CD14-positive monocyte (primary cell): ENCODE measurements around the gene CSTB. TPM values are rescaled to one million over a fixed set of nuclear protein-coding genes. Genes with fewer than 3 reads are reported as not detected.
A peak's percentile ranks its signal among the peaks of the same experiment; 100 is the strongest.

ENCODE experiments used
- DNase-seq, 3 donors: peaks; one replicate each; pipeline ENCODE4 v3.0.0-alpha.2; 2011 to 2022
- H2AFZ ChIP-seq: 2 replicates; pipeline ENCODE4 v1.6.0; 2012; ENCODE audit warnings: mild to moderate bottlenecking, low read depth, low read length, inconsistent platforms; ENCODE audit not compliant: insufficient read depth, poor library complexity, severe bottlenecking
- H3K27ac ChIP-seq, 2 donors: 1 replicate in 1 of 2; 2 replicates in 1 of 2; pipeline ENCODE4 v1.5.1; 2012 to 2013; ENCODE audit warnings: low read length in 2 of 2, control low read depth in 1 of 2, inconsistent platforms in 1 of 2, low read depth in 1 of 2, mild to moderate bottlenecking in 1 of 2
- H3K27me3 ChIP-seq, 2 donors: one replicate each; pipeline versions ENCODE4 v1.6.0 to v1.6.1; 2011 to 2013; ENCODE audit warnings: low read length in 2 of 2; ENCODE audit not compliant: control insufficient read depth in 2 of 2, insufficient read depth in 2 of 2
- H3K36me3 ChIP-seq, 2 donors: replicated peaks in 1 of 2; 1 replicate in 1 of 2; 2 replicates in 1 of 2; pipeline versions ENCODE4 v1.5.1 to v1.6.1; 2012 to 2013; ENCODE audit warnings: low read length in 2 of 2, control low read depth in 1 of 2, inconsistent platforms in 1 of 2, mild to moderate bottlenecking in 1 of 2; ENCODE audit not compliant: insufficient read depth in 2 of 2, control insufficient read depth in 1 of 2
- H3K4me1 ChIP-seq, 2 donors: 1 replicate in 1 of 2; 2 replicates in 1 of 2; pipeline versions ENCODE4 v1.5.1 to v1.6.1; 2012 to 2013; ENCODE audit warnings: low read length in 2 of 2, control low read depth in 1 of 2, inconsistent platforms in 1 of 2, mild to moderate bottlenecking in 1 of 2, moderate library complexity in 1 of 2; ENCODE audit not compliant: insufficient read depth in 2 of 2, control insufficient read depth in 1 of 2
- H3K4me2 ChIP-seq: replicated peaks from 2 replicates; pipeline ENCODE3; 2012; ENCODE audit warnings: low read length, moderate library complexity, mild to moderate bottlenecking; ENCODE audit not compliant: poor library complexity, severe bottlenecking; ENCODE audit errors: extremely low read depth
- H3K4me3 ChIP-seq, 3 experiments: fragments of 200-600 bp in 1 of 3; sonication (generic) in 1 of 3; replicated peaks in 1 of 3; 1 replicate in 2 of 3; 2 replicates in 1 of 3; pipeline ENCODE4 v1.5.1; 2011 to 2013; ENCODE audit warnings: low read length in 3 of 3, mild to moderate bottlenecking in 3 of 3, control low read depth in 2 of 3, low read depth in 2 of 3, inconsistent platforms in 1 of 3, moderate library complexity in 1 of 3
- H3K79me2 ChIP-seq: 2 replicates; pipeline ENCODE4 v1.6.0; 2012; ENCODE audit warnings: mild to moderate bottlenecking, control low read depth, inconsistent platforms, low read length, moderate library complexity; ENCODE audit not compliant: insufficient read depth
- H3K9ac ChIP-seq: 2 replicates; pipeline ENCODE4 v1.6.0; 2017; ENCODE audit warnings: low read length, mild to moderate bottlenecking; ENCODE audit not compliant: insufficient read depth, poor library complexity, severe bottlenecking
- H3K9me3 ChIP-seq, 2 donors: replicated peaks in 1 of 2; 1 replicate in 1 of 2; 2 replicates in 1 of 2; pipeline versions ENCODE4 v1.5.1 to v1.6.1; 2012 to 2013; ENCODE audit warnings: low read length in 2 of 2, control low read depth in 1 of 2; ENCODE audit not compliant: control insufficient read depth in 1 of 2, insufficient read depth in 1 of 2
- H4K20me1 ChIP-seq: 2 replicates; pipeline ENCODE4 v1.6.0; 2012; ENCODE audit warnings: mild to moderate bottlenecking, low read length, control low read depth, moderate library complexity; ENCODE audit not compliant: insufficient read depth
- H3K27ac Mint-ChIP-seq, 7 donors: one replicate each; pipeline ENCODE4 v1.8.0; 2020; ENCODE audit warnings: mild to moderate bottlenecking in 7 of 7, mixed read lengths in 7 of 7, moderate library complexity in 6 of 7, inconsistent platforms in 2 of 7
- H3K27me3 Mint-ChIP-seq, 3 donors: one replicate each; pipeline ENCODE4 v1.8.0; 2021 to 2022; ENCODE audit warnings: low read depth in 3 of 3, mild to moderate bottlenecking in 3 of 3, mixed read lengths in 3 of 3, moderate library complexity in 3 of 3, inconsistent platforms in 1 of 3
- H3K36me3 Mint-ChIP-seq, 2 donors: one replicate each; pipeline ENCODE4 v1.8.0; 2020; ENCODE audit warnings: mixed read lengths in 2 of 2, inconsistent platforms in 1 of 2, mild to moderate bottlenecking in 1 of 2
- H3K4me1 Mint-ChIP-seq: one replicate; pipeline ENCODE4 v1.8.0; 2020; ENCODE audit warnings: mild to moderate bottlenecking, mixed read lengths
- H3K4me3 Mint-ChIP-seq, 2 donors: one replicate each; pipeline ENCODE4 v1.8.0; 2020; ENCODE audit warnings: mild to moderate bottlenecking in 2 of 2, mixed read lengths in 2 of 2, moderate library complexity in 1 of 2
- H3K9me3 Mint-ChIP-seq, 7 donors: one replicate each; pipeline ENCODE4 v1.8.0; 2020 to 2022; ENCODE audit warnings: mixed read lengths in 7 of 7, mild to moderate bottlenecking in 6 of 7, moderate library complexity in 6 of 7, inconsistent platforms in 2 of 7
- WGBS: methylation state at CpG from one replicate; pipeline ENCODE4 v1.1.5; 2013; ENCODE audit warnings: missing lambda C conversion rate; ENCODE audit not compliant: insufficient coverage; 5-methylcytosine and 5-hydroxymethylcytosine counted together
- intact Hi-C, 2 donors: fragments of 100-400 bp; cut with micrococcal nuclease; formaldehyde crosslinking; loops; one replicate each; pipeline versions ENCODE4 v1.15.0 to v1.15.1; 2023
- polyA plus RNA-seq, 3 donors: library from polyadenylated mRNA; depleted of rRNA in 1 of 3; unstranded in 2 of 3; stranded (reverse) in 1 of 3; fragments of 300-500 nt in 2 of 3; fragments of >200 nt in 1 of 3; fragmentation: Illumina TruSeq in 2 of 3; gene quantifications; 1 replicate in 2 of 3; 2 replicates in 1 of 3; pipeline ENCODE4 v1.2.3, GENCODE V29; 2012 to 2021
- TF ChIP-seq, protein P1 (sequence below): fragments of 200-600 bp; IDR thresholded peaks from one replicate; pipeline ENCODE4 v1.8.0; 2022; ENCODE audit warnings: antibody characterized with exemption, mild to moderate bottlenecking

CSTB gene
- polyA plus RNA-seq, 3 donors = 73.7 to 120 (median 115) TPM

DNA sequence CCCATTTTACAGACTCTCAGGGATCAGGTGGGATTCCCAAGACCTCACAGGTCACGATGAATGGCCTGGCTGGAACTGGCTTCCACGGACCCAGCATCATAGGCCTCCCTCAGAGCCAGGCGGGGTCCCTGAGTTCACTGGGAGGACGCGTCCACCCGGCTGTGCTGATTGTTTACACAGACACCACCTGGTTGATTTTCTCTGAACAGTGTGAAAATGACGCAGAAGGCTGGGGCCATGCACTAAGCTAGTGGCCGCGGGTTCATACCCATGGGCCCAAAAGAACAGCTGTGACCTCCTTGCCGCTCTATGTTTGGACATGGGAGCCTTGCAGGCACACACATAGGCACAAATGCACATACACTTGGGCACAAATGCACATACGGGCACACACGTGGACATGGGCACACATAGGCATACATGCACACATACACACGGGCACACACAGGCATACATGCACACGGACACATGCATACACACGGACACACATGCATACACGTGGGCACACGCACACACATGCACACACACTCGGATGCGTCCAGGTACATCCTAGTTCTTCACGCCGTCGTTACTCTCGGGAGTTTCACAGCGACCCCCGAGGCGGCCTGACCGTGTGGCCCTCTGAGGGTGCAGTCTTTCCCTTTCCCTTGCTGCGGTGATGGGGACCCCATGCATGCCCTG lies 23.2 kb downstream of the CSTB start:
- 98% methylated on average over 27 of the region's 28 CpGs for WGBS
- no peak for DNase-seq
- Mint-ChIP-seq H3K4me1 (peaks cover 3% of the 10 kb centered on the region), H3K27me3 (no peaks in the 10 kb centered on the region), H3K27ac (no peak overlapping the region), H3K36me3 (peaks cover 75 to 99% of the 10 kb centered on the region in 2 donors), H3K4me3 (no peak overlapping the region), H3K9me3 (peaks cover 0 to 7% (median 0%) of the 10 kb centered on the region in 7 donors)
- H3K27ac ChIP-seq = no peak overlapping the region
- H3K4me2 ChIP-seq = no peak overlapping the region
- H3K4me1 ChIP-seq = no peaks in the 10 kb centered on the region
- TF ChIP-seq, protein P1, sequence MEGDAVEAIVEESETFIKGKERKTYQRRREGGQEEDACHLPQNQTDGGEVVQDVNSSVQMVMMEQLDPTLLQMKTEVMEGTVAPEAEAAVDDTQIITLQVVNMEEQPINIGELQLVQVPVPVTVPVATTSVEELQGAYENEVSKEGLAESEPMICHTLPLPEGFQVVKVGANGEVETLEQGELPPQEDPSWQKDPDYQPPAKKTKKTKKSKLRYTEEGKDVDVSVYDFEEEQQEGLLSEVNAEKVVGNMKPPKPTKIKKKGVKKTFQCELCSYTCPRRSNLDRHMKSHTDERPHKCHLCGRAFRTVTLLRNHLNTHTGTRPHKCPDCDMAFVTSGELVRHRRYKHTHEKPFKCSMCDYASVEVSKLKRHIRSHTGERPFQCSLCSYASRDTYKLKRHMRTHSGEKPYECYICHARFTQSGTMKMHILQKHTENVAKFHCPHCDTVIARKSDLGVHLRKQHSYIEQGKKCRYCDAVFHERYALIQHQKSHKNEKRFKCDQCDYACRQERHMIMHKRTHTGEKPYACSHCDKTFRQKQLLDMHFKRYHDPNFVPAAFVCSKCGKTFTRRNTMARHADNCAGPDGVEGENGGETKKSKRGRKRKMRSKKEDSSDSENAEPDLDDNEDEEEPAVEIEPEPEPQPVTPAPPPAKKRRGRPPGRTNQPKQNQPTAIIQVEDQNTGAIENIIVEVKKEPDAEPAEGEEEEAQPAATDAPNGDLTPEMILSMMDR = no peak
- H2AFZ ChIP-seq = no peak overlapping the region
- H3K27me3 ChIP-seq = no peaks in the 10 kb centered on the region
- no peak overlapping the region for H3K9ac ChIP-seq
- peaks cover 0 to 3% of the 10 kb centered on the region in 2 donors for H3K9me3 ChIP-seq
- H3K4me3 ChIP-seq = no peak overlapping the region
- H3K79me2 ChIP-seq = peaks cover 6% of the 10 kb centered on the region
- H4K20me1 ChIP-seq = peaks cover 88% of the 10 kb centered on the region
- peaks cover 97 to 100% of the 10 kb centered on the region in 2 donors for H3K36me3 ChIP-seq
- intact Hi-C loops = no loop called here

GRCh38 chr21:43751955-43752591 lies 24.0 kb downstream of the CSTB start:
- Mint-ChIP-seq H3K4me3 (no peak overlapping the region), H3K27ac (peak overlapping the region in 1 of 7 donors; percentile 19), H3K4me1 (no peaks in the 10 kb centered on the region), H3K9me3 (peaks cover 0 to 7% (median 0%) of the 10 kb centered on the region in 7 donors), H3K36me3 (peaks cover 80 to 99% of the 10 kb centered on the region in 2 donors), H3K27me3 (no peaks in the 10 kb centered on the region)
- Histone ChIP-seq H3K79me2 (peaks cover 6% of the 10 kb centered on the region), H4K20me1 (peaks cover 88% of the 10 kb centered on the region), H2AFZ (no peak overlapping the region), H3K9ac (no peak overlapping the region), H3K4me3 (no peak overlapping the region), H3K4me2 (no peak overlapping the region), H3K9me3 (peaks cover 0 to 3% of the 10 kb centered on the region in 2 donors), H3K36me3 (peaks cover 97 to 100% of the 10 kb centered on the region in 2 donors), H3K4me1 (no peaks in the 10 kb centered on the region), H3K27me3 (no peaks in the 10 kb centered on the region), H3K27ac (no peak overlapping the region)
- TF ChIP-seq, protein P1 = no peak
- WGBS = 96% methylated on average over 22 of the region's 31 CpGs
- intact Hi-C loops = no loop called here
- no peak for DNase-seq
